GM19372 (cell line): ENCODE measurements around the gene IL17RD.

Experiments
- ATAC-seq: cut with Tn5 transposase; IDR thresholded peaks from one replicate; pipeline ENCODE4 v1.9.1; 2021; ENCODE audit warnings: mild to moderate bottlenecking, low read depth, moderate library complexity; ENCODE audit not compliant: unreplicated experiment

IL17RD gene

GRCh38 chr3:57164657-57165573, at the start of gene IL17RD:
TSS of gene IL17RD (minus strand) at chr3:57165353. CDS start at chr3:57165286, 67 bp downstream.
- ATAC-seq: no peak

- ATAC-seq: no peak
These were observed 41.3 kb upstream of the IL17RD start for GRCh38 chr3:57206423-57206822.

GRCh38 chr3:57199895-57200297, 34.7 kb upstream of the IL17RD start, which contains the start of gene HESX1:
TSS of gene HESX1 (minus strand) at chr3:57199978. CDS start at chr3:57199918, 60 bp downstream.
- ATAC-seq: no peak

GRCh38 chr3:57194641-57195040, 29.5 kb upstream of the IL17RD start:
- ATAC-seq: no peak

- no peak for ATAC-seq
These were observed 26.9 kb upstream of the IL17RD start for GRCh38 chr3:57192028-57192427.

- no peak for ATAC-seq
These were observed 19.4 kb upstream of the IL17RD start for GRCh38 chr3:57184526-57184925.

- ATAC-seq: no peak
These were observed 14.6 kb upstream of the IL17RD start for GRCh38 chr3:57179580-57180410.

- ATAC-seq: no peak
These were observed 10.9 kb upstream of the IL17RD start for GRCh38 chr3:57176045-57176444.

- no peak for ATAC-seq
These were observed 8.5 kb upstream of the IL17RD start for GRCh38 chr3:57173687-57174086.

- ATAC-seq: no peak
These were observed 5.8 kb upstream of the IL17RD start for GRCh38 chr3:57170946-57171345.

- no peak for ATAC-seq
These were observed 4.9 kb upstream of the IL17RD start for GRCh38 chr3:57169872-57170623.

- ATAC-seq: no peak
These were observed 4.0 kb upstream of the IL17RD start for GRCh38 chr3:57169108-57169507.

- no peak for ATAC-seq
These were observed 3.0 kb upstream of the IL17RD start for GRCh38 chr3:57168151-57168550.

- ATAC-seq: no peak
These were observed 1.5 kb upstream of the IL17RD start for GRCh38 chr3:57166660-57167059.

GRCh38 chr3:57165641-57166040, 488 bp upstream of the IL17RD start:
- ATAC-seq: no peak

- ATAC-seq: no peak
These were observed 916 bp downstream of the IL17RD start for GRCh38 chr3:57164217-57164656.

- ATAC-seq: no peak
These were observed 1.4 kb downstream of the IL17RD start for GRCh38 chr3:57163751-57164150.

GRCh38 chr3:57161915-57162314, 3.2 kb downstream of the IL17RD start:
- no peak for ATAC-seq

GRCh38 chr3:57160765-57161538, 4.2 kb downstream of the IL17RD start:
- ATAC-seq: no peak
